Activated naive CD4-positive, alpha-beta T cell treated with anti-CD3 and anti-CD28 coated beads, Interleukin-2, amount 10 ng/mL, durations not matched to agents 7 days and 5 days (primary cell): Measurements from ENCODE around the gene PUSL1.

ENCODE experiments used
- CTCF ChIA-PET: fragments of 350-600 bp; sonication (Branson Sonifier 250); formaldehyde crosslinking; loops from one replicate; lab custom pipeline; 2021; ENCODE audit warnings: antibody characterized with exemption; lab: Charles Lee
- DNase-seq: peaks from one replicate; pipeline ENCODE4 v3.0.0-alpha.2; 2020
- H3K27ac Mint-ChIP-seq: one replicate; pipeline ENCODE4 v1.8.0; 2021; ENCODE audit warnings: mild to moderate bottlenecking, moderate library complexity, mixed read lengths
- H3K27me3 Mint-ChIP-seq: one replicate; pipeline ENCODE4 v1.8.0; 2021; ENCODE audit warnings: mild to moderate bottlenecking, mixed read lengths
- H3K36me3 Mint-ChIP-seq: one replicate; pipeline ENCODE4 v1.8.0; 2021; ENCODE audit warnings: mixed read lengths
- H3K4me1 Mint-ChIP-seq: one replicate; pipeline ENCODE4 v1.8.0; 2021; ENCODE audit warnings: mixed read lengths
- H3K4me3 Mint-ChIP-seq: one replicate; pipeline ENCODE4 v1.8.0; 2021; ENCODE audit warnings: mild to moderate bottlenecking, moderate library complexity, mixed read lengths
- H3K9me3 Mint-ChIP-seq: one replicate; pipeline ENCODE4 v1.8.0; 2021; ENCODE audit warnings: mixed read lengths

The PUSL1 gene

DNA sequence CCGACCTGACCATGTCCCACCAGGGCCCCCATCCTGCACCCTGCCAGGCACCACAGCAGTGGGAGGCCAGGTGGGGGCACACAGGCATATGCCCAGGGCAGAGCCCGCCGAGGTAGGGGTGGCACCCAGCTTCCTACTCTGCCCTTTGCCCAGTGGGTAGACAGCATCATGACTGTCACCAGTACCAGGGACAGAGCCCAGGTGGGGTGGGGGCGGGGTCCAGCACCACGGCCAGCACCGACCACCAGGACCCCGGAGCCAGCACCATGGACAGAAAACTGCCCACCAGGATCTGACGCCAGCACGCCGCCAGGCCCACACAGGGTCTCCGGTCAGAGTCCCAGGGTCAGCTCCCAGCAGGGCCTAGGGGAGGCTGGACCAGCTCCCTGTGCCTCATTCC, 26.4 kb downstream of the PUSL1 start:
- no peak overlapping the region for H3K27ac Mint-ChIP-seq
- H3K27me3 Mint-ChIP-seq = peaks cover 3% of the 10 kb centered on the region
- CTCF ChIA-PET = no interaction called here
- H3K4me3 Mint-ChIP-seq = no peak overlapping the region
- H3K36me3 Mint-ChIP-seq = peaks cover 6% of the 10 kb centered on the region
- DNase-seq = no peak
- no peaks in the 10 kb centered on the region for H3K4me1 Mint-ChIP-seq
- H3K9me3 Mint-ChIP-seq = peaks cover 2% of the 10 kb centered on the region

DNA sequence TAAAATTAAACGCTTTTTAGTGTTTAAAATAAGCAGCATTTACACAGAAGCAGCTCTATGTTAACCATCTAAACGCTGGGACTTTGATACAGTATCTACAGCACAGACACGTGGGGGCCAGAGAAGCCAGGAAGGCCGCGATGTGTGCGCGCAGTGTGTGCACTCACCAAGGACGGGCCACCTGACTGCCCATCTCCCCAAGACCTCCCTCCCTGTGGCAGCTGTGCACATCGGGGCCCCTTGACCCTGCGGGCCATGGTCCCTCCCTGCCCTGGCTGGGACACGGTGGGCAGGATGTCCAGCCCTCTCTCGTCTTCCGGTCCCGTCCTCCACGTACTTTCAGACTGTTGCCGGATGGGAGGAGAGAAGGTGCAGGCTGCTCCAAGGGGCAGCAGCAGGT, 26.9 kb downstream of the PUSL1 start:
- H3K9me3 Mint-ChIP-seq = no peaks in the 10 kb centered on the region
- no peak overlapping the region for H3K27ac Mint-ChIP-seq
- H3K27me3 Mint-ChIP-seq = peaks cover 3% of the 10 kb centered on the region
- no peaks in the 10 kb centered on the region for H3K4me1 Mint-ChIP-seq
- peaks cover 6% of the 10 kb centered on the region for H3K36me3 Mint-ChIP-seq
- CTCF ChIA-PET = no interaction called here
- no peak overlapping the region for H3K4me3 Mint-ChIP-seq
- no peak for DNase-seq

DNA sequence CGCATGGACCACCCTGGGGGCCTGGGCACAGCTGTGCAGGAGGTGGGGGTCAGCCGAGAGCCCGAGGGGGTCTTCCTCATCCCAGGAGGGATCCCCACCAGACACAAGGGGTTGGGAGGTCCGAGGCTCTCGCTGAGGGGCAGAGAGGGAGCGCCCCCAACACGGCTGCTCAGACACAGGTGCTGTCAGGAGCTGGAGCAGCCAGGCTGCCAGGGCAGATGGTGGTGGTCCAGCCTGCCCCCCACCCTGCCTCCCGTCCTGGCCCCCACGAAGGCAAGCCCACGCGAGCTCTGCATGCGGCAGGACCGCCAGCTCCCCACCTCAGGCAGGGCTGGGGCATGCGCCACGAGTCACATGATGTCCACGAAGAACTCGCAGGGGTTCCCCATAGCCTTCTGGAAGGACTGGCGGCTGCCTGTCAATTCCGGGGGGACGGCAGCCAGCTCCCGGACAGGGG, 27.4 kb downstream of the PUSL1 start:
- CTCF ChIA-PET = no interaction called here
- H3K27ac Mint-ChIP-seq = no peak overlapping the region

DNA sequence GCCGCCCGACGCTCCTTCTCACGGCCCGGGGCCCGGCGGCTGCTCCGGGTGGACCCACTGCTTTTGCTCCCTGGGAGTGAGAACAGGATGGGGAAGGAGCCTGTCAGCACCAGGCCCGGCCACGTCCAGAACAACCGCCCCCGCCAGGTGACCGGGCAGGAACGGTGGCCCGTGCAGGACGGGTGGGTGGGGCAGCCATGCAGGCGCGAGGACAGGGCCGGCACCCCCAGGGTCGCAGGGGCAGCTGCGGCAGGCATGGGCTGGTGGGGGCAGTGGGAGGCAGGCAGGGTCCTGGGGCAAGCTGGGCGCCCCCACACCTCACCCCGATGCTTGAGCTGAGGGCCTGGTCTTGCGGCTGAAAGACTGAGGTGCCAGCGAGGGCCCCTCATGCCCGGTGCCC, 28.0 kb downstream of the PUSL1 start:
- DNase-seq = no peak
- H3K4me1 Mint-ChIP-seq = no peaks in the 10 kb centered on the region
- H3K36me3 Mint-ChIP-seq = peaks cover 16% of the 10 kb centered on the region
- CTCF ChIA-PET = no interaction called here
- H3K27ac Mint-ChIP-seq = no peak overlapping the region
- H3K9me3 Mint-ChIP-seq = peaks cover 9% of the 10 kb centered on the region
- peaks cover 3% of the 10 kb centered on the region for H3K27me3 Mint-ChIP-seq
- H3K4me3 Mint-ChIP-seq = no peak overlapping the region

More for the DNA sequence above, 27.4 kb downstream of the PUSL1 start:
- peaks cover 10% of the 10 kb centered on the region for H3K36me3 Mint-ChIP-seq
- H3K4me3 Mint-ChIP-seq = no peak overlapping the region
- no peak for DNase-seq
- no peaks in the 10 kb centered on the region for H3K4me1 Mint-ChIP-seq
- H3K27me3 Mint-ChIP-seq = peaks cover 3% of the 10 kb centered on the region
- peaks cover 4% of the 10 kb centered on the region for H3K9me3 Mint-ChIP-seq

DNA sequence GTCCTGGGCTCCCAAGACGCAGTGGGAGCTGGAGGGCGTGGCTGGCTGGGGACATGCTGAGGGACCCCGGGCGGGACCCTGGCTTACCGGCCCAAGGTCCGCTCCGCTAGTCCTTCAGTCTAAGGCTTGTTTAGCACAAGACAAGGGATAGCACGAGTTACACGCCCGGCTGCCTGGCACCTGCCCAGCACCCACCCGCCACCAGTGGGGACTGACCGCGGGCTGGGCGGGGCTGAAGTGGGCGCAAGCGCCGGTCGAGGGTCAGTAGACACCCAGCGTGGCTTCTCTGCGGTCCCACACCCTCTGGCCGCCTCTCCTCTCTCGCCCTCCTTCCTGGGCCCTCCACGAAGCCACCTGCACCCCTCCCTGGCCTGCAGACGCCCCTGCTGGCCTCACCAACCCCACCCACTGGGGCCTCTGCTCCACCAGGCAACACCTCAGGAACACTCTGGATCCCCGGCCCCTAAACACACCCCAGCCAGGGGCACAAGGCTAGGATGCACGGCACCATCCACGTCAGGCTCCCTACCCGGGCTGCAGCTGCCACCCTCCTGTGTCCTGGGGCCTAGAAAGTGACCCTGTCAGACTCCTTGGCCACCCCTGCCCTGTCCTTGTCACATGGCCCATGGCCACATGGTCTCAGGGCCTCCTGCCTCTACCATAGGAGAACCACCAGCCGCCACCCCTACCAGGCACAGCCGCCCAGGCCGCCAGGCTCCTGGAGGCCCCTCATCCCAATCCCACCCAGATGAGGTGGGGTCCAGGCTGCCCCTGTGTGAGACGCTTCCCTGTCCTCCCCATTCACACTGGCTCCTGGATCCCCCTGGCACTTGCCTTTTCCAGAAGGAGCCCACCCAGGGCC, 28.8 kb downstream of the PUSL1 start:
- CTCF ChIA-PET = no interaction called here
- H3K9me3 Mint-ChIP-seq = peaks cover 9% of the 10 kb centered on the region

DNA sequence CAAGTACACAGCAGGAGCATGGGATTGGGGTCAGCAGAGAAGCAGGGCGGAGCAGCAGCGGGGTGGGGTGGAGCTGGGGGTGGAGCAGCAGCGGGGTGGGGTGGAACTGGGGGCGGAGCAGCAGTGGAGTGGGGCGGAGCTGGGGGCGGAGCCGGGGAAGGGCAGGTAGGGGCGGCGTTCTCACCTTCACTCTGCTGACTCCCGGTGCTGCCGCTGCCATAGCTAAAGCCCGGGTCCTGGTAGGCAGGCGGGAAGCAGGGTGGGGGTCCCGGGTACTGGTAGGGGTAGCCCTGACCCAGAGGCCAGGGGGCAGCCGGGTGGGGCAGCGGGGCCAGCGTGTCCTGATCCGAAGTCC, 29.4 kb downstream of the PUSL1 start:
- no peaks in the 10 kb centered on the region for H3K4me1 Mint-ChIP-seq

More for the DNA sequence above, 28.8 kb downstream of the PUSL1 start:
- Mint-ChIP-seq H3K36me3 (peaks cover 17% of the 10 kb centered on the region), H3K27ac (no peak overlapping the region), H3K4me3 (no peak overlapping the region), H3K27me3 (peaks cover 3% of the 10 kb centered on the region), H3K4me1 (no peaks in the 10 kb centered on the region)
- DNase-seq = no peak

DNA sequence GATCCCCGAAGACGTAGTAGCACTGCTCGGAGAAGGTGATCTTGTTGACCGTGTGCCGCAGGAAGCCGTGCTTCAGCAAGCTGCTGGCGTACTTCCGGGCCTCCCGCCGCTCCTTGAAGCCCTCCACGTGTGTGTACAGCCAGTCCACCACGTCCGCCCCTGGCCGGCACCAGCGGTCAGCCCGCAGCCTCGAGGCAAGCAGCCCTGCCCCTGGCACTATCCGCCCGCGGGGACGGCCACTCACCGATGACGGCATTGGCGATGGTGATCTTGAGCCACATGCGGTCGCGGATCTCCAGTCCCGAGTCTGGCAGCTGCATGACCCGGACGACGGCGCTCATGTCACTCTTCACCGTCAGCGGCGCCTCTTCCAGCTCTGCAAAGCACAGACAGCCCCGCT, 29.9 kb downstream of the PUSL1 start:
- no peaks in the 10 kb centered on the region for H3K4me1 Mint-ChIP-seq
- H3K9me3 Mint-ChIP-seq = peaks cover 9% of the 10 kb centered on the region
- DNase-seq = no peak
- peaks cover 3% of the 10 kb centered on the region for H3K27me3 Mint-ChIP-seq
- H3K27ac Mint-ChIP-seq = no peak overlapping the region
- no peak overlapping the region for H3K4me3 Mint-ChIP-seq
- H3K36me3 Mint-ChIP-seq = peaks cover 21% of the 10 kb centered on the region
- CTCF ChIA-PET = no interaction called here

More for the DNA sequence above, 29.4 kb downstream of the PUSL1 start:
- Mint-ChIP-seq H3K27ac (no peak overlapping the region), H3K27me3 (peaks cover 3% of the 10 kb centered on the region), H3K9me3 (peaks cover 9% of the 10 kb centered on the region), H3K36me3 (peaks cover 19% of the 10 kb centered on the region), H3K4me3 (no peak overlapping the region)
- CTCF ChIA-PET = no interaction called here
- peak; percentile 47 for DNase-seq

DNA sequence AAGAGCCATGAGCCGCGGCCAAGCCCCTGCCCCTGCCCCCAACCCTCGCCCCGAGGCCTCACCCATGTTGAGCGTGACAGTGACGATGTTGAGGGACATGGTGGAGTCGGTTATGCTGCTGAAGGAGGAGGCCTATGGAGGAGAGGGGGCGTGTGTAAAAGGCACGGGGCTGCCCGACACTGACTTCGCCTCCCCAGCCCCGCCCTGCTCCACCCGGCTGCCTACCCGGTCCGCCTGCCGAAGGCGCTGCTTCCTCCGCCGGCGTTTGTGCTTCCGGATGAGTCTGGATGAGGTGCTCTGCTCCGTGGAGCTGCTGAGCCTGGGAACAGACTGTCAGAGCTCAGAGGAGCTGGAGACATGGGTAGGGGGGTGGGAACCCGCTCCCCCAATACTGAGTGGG, 31.8 kb downstream of the PUSL1 start:
- H3K4me3 Mint-ChIP-seq = no peak overlapping the region
- no peaks in the 10 kb centered on the region for H3K27me3 Mint-ChIP-seq
- peaks cover 9% of the 10 kb centered on the region for H3K9me3 Mint-ChIP-seq
- peaks cover 21% of the 10 kb centered on the region for H3K36me3 Mint-ChIP-seq
- no peak overlapping the region for H3K27ac Mint-ChIP-seq
- CTCF ChIA-PET = no interaction called here
- no peak for DNase-seq
- H3K4me1 Mint-ChIP-seq = no peaks in the 10 kb centered on the region

DNA sequence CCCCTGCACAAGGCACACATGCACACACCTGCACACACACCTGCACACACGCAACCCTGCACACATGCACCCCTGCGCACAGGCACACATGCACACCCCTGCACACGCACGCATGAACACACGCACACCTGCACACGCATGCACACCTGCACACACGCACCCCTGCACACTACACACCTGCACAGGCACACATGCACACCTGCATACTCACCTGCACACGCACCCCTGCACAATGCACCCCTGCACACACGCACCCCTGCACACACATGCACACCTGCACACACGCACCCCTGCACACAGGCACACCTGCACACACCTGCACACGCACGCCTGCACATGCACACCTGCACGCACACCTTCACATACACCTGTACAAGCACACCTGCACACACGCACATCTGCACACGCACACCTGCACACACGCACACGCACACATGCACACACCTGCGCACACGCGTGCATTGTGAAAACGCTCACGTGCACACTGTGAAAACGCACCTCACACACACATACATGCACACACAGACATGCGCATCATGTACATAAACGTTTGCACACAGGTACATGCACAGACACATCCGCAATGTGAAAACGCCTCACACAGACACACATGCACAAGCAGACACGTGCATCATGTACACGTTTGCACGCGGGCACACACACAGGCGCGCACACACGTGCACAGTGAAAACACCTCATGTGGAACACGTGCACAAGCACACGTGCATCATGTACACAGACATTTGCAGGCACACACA, 32.6 kb downstream of the PUSL1 start:
- no peaks in the 10 kb centered on the region for H3K4me1 Mint-ChIP-seq
- H3K27me3 Mint-ChIP-seq = no peaks in the 10 kb centered on the region
- H3K36me3 Mint-ChIP-seq = peaks cover 21% of the 10 kb centered on the region
- H3K9me3 Mint-ChIP-seq = peaks cover 9% of the 10 kb centered on the region
- H3K27ac Mint-ChIP-seq = peak overlapping the region; percentile 12
- CTCF ChIA-PET = no interaction called here
- H3K4me3 Mint-ChIP-seq = no peak overlapping the region
- no peak for DNase-seq

DNA sequence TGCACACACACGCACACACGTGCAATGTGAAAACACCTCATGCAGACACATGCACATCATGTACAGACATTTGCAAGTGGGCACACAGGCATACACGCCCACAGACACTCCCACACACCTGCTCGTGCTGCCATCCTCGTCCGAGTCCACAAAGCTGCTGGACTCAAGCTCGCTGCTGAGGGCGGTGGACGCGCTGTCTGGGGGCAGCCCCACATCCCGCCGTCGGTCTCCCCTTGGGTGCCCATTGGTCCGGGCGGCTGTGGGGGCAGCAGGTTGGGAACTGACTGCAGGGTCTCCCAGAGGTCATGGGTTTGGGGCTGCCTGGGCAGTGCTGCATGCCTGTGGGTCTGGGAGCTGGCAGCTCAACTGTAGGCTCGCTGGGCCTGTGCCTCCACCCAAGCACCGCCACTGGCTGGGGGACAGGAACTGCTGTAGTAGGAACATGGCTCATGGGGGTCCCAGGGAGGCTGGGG, 33.2 kb downstream of the PUSL1 start:
- Mint-ChIP-seq H3K9me3 (peaks cover 9% of the 10 kb centered on the region), H3K27ac (no peak overlapping the region), H3K27me3 (no peaks in the 10 kb centered on the region), H3K4me1 (no peaks in the 10 kb centered on the region), H3K36me3 (peaks cover 21% of the 10 kb centered on the region), H3K4me3 (no peak overlapping the region)
- DNase-seq = no peak
- CTCF ChIA-PET = no interaction called here

DNA sequence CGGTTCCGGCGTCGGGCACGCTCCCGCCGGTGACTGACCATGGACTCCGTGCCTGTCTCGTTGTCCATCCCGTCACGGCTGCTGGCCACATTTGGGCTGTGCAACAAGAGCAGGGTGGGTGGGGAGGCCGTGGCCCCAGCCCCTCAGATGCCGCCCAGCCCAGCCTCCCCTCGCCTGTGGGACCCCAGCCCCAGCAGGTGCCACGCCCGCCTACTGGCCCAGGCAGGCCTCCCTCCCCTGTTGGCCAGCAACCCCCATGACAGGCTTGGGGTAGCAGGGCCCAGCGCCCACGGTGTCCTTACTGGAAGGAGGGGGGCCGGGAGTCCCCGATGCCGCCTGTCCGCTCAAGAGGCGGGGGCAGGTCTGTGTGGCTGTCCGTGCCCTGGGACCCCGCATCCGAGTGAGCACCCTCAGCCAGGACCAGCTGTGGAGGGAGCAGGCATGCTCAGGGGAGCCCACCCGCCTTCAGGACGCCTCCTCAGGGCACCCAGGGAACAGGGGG, 33.7 kb downstream of the PUSL1 start:
- no peak overlapping the region for H3K27ac Mint-ChIP-seq
- DNase-seq = no peak
- H3K9me3 Mint-ChIP-seq = peaks cover 9% of the 10 kb centered on the region
- CTCF ChIA-PET = no interaction called here
- no peaks in the 10 kb centered on the region for H3K27me3 Mint-ChIP-seq
- H3K4me1 Mint-ChIP-seq = peaks cover 5% of the 10 kb centered on the region
- H3K36me3 Mint-ChIP-seq = peaks cover 21% of the 10 kb centered on the region
- H3K4me3 Mint-ChIP-seq = no peak overlapping the region

DNA sequence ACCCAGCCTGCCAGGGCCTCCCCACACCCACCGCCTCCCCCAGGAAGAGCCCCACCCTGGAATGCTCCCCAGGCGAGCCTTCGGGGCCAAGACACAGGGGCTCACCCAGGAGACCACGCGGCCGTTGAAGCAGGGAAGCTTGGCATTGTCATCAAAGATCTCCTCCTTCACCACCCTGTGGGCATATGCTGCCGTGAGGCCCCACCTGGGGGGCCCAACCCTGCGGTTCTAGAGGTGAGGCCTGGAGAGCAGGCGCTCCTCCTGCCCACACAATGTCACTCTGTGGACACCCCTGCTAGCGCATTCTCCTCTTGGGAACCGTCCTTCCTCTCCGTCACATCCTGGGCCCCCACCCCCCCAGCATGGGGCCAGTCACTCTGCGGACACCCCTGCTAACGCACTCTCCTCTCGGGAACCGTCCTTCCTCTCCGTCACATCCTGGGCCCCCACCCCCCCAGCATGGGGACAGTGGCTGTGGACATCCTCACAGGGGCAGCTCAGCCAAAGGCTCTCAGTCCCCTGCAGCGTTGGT, 34.3 kb downstream of the PUSL1 start:
- CTCF ChIA-PET = interaction anchor here (1.0 kb wide), 1 partner anchor 29 kb away, joined by 4 read pairs; no protein-coding TSS in a partner anchor
- peaks cover 10% of the 10 kb centered on the region for H3K4me1 Mint-ChIP-seq

DNA sequence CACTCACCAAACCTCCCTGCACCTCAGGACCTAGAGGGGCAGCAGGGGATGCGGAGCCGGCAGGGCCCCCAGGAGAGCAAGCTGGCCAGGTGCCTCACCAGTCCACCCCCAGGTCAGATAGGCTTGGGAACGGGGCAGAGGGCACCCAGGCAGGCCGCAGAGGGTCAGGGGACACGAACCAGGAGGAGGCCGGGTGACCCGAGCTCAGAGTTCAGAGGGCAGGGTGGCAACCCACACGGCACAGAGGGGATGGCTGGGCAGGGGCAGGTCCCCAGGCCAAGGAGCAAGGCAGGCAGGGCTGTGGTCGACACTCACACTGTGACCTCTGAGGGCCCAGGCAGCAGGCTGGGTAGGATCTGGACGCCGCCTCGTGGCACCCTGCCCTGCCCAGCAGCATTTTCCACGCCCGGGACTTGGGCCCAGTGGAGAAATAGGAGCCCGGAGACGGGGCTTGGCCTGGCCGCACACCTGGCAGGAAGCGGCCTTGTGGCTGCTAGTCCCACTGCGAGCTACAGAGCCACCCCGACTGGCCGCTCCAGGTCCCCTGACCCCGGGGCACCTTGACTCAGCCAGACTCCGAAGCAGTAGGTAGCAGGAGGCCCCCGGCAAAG, 35.5 kb downstream of the PUSL1 start:
- CTCF ChIA-PET = no interaction called here
- Mint-ChIP-seq H3K4me1 (peaks cover 15% of the 10 kb centered on the region), H3K4me3 (no peak overlapping the region), H3K27me3 (no peaks in the 10 kb centered on the region), H3K27ac (peak overlapping the region; percentile 37), H3K36me3 (peaks cover 21% of the 10 kb centered on the region), H3K9me3 (peaks cover 9% of the 10 kb centered on the region)
- no peak for DNase-seq

More for the DNA sequence above, 34.3 kb downstream of the PUSL1 start:
- Mint-ChIP-seq H3K9me3 (peaks cover 9% of the 10 kb centered on the region), H3K4me3 (no peak overlapping the region), H3K27me3 (no peaks in the 10 kb centered on the region), H3K27ac (no peak overlapping the region), H3K36me3 (peaks cover 21% of the 10 kb centered on the region)
- DNase-seq = no peak
